DOHH2 (cell line): Measurements from ENCODE around the gene TNFSF4.

Experiments used
- EZH2phosphoT487 ChIP-seq: fragments of 200-600 bp; sonication (generic); IDR thresholded peaks from 2 replicates; pipeline ENCODE4 v1.6.1; 2017; ENCODE audit warnings: borderline replicate concordance, mild to moderate bottlenecking, antibody characterized with exemption, low read length, moderate library complexity, mixed read lengths
- TF ChIP-seq, protein P1 (sequence below): fragments of 200-600 bp; sonication (generic); IDR thresholded peaks from one replicate; pipeline ENCODE4 v1.5.1; 2014; ENCODE audit warnings: antibody characterized with exemption, mild to moderate bottlenecking, low read depth, low read length; ENCODE audit not compliant: poor library complexity, severe bottlenecking

DNA sequence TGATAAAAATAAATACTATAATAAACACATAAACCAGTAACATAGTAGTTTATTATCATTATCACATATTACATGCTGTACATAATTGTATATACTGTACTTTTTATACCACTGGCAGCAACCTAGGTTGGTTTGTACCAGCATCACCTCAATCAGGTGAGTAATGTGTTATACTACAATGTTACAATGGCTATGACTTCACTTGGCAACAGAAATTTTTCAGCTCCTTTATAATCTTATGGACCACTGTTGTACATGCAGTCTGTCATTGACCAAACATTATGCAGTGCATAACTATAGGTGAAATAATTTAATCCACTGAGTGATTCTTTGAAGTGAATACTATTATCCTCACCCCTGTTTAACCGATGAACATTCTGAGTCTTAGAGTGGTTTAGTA, 44.5 kb downstream of the TNFSF4 start:
- TF ChIP-seq, protein P1, sequence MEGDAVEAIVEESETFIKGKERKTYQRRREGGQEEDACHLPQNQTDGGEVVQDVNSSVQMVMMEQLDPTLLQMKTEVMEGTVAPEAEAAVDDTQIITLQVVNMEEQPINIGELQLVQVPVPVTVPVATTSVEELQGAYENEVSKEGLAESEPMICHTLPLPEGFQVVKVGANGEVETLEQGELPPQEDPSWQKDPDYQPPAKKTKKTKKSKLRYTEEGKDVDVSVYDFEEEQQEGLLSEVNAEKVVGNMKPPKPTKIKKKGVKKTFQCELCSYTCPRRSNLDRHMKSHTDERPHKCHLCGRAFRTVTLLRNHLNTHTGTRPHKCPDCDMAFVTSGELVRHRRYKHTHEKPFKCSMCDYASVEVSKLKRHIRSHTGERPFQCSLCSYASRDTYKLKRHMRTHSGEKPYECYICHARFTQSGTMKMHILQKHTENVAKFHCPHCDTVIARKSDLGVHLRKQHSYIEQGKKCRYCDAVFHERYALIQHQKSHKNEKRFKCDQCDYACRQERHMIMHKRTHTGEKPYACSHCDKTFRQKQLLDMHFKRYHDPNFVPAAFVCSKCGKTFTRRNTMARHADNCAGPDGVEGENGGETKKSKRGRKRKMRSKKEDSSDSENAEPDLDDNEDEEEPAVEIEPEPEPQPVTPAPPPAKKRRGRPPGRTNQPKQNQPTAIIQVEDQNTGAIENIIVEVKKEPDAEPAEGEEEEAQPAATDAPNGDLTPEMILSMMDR: no peak
- no peak for TF ChIP-seq EZH2phosphoT487
